Prostate gland (tissue), 2 donors: ENCODE data around the gene RABGGTB.

ENCODE experiments used
- POLR2A ChIP-seq: fragments of 450-650 bp; IDR thresholded peaks from one replicate; pipeline ENCODE4 v1.6.1; 2016; ENCODE audit warnings: antibody characterized with exemption, mild to moderate bottlenecking
- TF ChIP-seq, protein P1 (sequence below), 4 experiments: fragments of 200-600 bp in 2 of 4; fragments of 450-650 bp in 2 of 4; sonication (generic) in 2 of 4; IDR thresholded peaks; 1 replicate in 3 of 4; 2 replicates in 1 of 4; pipeline ENCODE4 v1.5.1; 2016 to 2019; ENCODE audit warnings: antibody characterized with exemption in 4 of 4, mild to moderate bottlenecking in 2 of 4, moderate library complexity in 2 of 4

DNA sequence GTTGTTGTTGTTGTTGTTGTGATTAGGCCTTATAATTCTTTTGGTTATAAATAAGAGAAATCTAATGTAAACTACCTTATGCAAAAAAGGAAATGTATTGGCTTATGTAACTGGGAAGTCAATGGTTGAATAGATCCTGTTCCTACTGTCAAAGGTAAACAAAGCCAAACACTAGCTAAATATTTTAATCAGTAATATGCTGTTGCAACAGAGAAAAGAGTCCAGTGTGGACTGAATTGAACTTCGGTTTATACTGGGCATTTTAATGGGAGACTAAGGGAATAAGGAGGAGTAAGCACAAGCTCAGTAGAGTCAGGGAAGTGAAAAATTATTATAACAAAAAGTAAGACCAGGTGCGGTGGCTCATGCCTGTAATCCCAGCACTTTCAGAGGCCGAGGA is 26.0 kb downstream of the RABGGTB start:
- no peak for TF ChIP-seq POLR2A
- TF ChIP-seq, protein P1, sequence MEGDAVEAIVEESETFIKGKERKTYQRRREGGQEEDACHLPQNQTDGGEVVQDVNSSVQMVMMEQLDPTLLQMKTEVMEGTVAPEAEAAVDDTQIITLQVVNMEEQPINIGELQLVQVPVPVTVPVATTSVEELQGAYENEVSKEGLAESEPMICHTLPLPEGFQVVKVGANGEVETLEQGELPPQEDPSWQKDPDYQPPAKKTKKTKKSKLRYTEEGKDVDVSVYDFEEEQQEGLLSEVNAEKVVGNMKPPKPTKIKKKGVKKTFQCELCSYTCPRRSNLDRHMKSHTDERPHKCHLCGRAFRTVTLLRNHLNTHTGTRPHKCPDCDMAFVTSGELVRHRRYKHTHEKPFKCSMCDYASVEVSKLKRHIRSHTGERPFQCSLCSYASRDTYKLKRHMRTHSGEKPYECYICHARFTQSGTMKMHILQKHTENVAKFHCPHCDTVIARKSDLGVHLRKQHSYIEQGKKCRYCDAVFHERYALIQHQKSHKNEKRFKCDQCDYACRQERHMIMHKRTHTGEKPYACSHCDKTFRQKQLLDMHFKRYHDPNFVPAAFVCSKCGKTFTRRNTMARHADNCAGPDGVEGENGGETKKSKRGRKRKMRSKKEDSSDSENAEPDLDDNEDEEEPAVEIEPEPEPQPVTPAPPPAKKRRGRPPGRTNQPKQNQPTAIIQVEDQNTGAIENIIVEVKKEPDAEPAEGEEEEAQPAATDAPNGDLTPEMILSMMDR (IDR thresholded peaks at IDR 0.05), result no peak
